HFFc6 (cell line): ENCODE measurements around the gene FHL3. TPM values are rescaled to one million over a fixed set of nuclear protein-coding genes. Genes with fewer than 3 reads are reported as not detected.

Experiments used
- DNase-seq: peaks from one replicate; pipeline ENCODE4 v3.0.0-alpha.2; 2018
- H3K27ac Mint-ChIP-seq: 2 replicates; pipeline ENCODE4 v1.8.0; 2020; ENCODE audit warnings: mild to moderate bottlenecking, mixed read lengths
- H3K27me3 Mint-ChIP-seq: 2 replicates; pipeline ENCODE4 v1.8.0; 2021; ENCODE audit warnings: mild to moderate bottlenecking, moderate library complexity, mixed read lengths; ENCODE audit not compliant: insufficient read depth
- H3K36me3 Mint-ChIP-seq: 2 replicates; pipeline ENCODE4 v1.8.0; 2021; ENCODE audit warnings: low read depth, mixed read lengths
- H3K4me1 Mint-ChIP-seq: 2 replicates; pipeline ENCODE4 v1.8.0; 2020; ENCODE audit warnings: low read depth, mixed read lengths
- H3K4me3 Mint-ChIP-seq: 2 replicates; pipeline ENCODE4 v1.8.0; 2020; ENCODE audit warnings: mild to moderate bottlenecking, moderate library complexity, mixed read lengths
- H3K9me3 Mint-ChIP-seq: 2 replicates; pipeline ENCODE4 v1.8.0; 2020; ENCODE audit warnings: mild to moderate bottlenecking, mixed read lengths
- CTCF ChIP-seq: fragments of 200-600 bp; sonication (generic); IDR thresholded peaks from 2 replicates; pipeline ENCODE4 v1.5.0; 2021; ENCODE audit warnings: antibody characterized with exemption, mild to moderate bottlenecking
- long read RNA-seq: library from polyadenylated mRNA; unstranded; transcript quantifications from one replicate; pipeline ENCODE4 v2.0.0, GENCODE V29; 2019
- total RNA-seq, 6 experiments: library from RNA; stranded (reverse); fragmentation: NEBNext Ultra II Directional; extraction: Animal tissue kit (Norgen Biotek cat#: 25700); gene quantifications; 2 replicates in 1 of 6; 3 replicates in 5 of 6; pipeline ENCODE4 v1.2.3, GENCODE V29; 2021

FHL3 gene
- total RNA-seq: 10 to 100 TPM; 29.4 to 40.9 (median 33.2) TPM
- long read RNA-seq, transcript FHL3-201 (6 exons, 1,647 nt): major isoform, 24 of 40 reads
- long read RNA-seq, transcript FHL3-205 (5 exons, 1,468 nt): minor isoform, 5 of 40 reads
- long read RNA-seq, partial matches to known transcripts: 3 of 40 reads
- long read RNA-seq, other reads (novel, unspliced or antisense): 7 of 40 reads

GRCh38 chr1:38005195-38006007 lies at the start of gene FHL3:
FHL3 (minus strand) TSS chr1:38005514; CDS start chr1:37999412, 6,102 bp downstream.
- Mint-ChIP-seq H3K36me3 (no peaks in the 10 kb centered on the region), H3K27ac (peak within 1 kb of the TSS; percentile 69), H3K9me3 (no peaks in the 10 kb centered on the region), H3K27me3 (peaks cover 3% of the 10 kb centered on the region; the same call in 1 of the 2 replicates), H3K4me1 (peaks cover 46% of the 10 kb centered on the region), H3K4me3 (peak within 1 kb of the TSS; percentile 91)
- no peak for DNase-seq
- no peak for TF ChIP-seq CTCF

- TF ChIP-seq CTCF: no peak
- Mint-ChIP-seq H3K27me3 (peaks cover 27% of the 10 kb centered on the region), H3K4me1 (peaks cover 10% of the 10 kb centered on the region), H3K4me3 (no peak overlapping the region), H3K27ac (no peak overlapping the region), H3K9me3 (no peaks in the 10 kb centered on the region), H3K36me3 (no peaks in the 10 kb centered on the region)
- no peak for DNase-seq
These were observed 48.2 kb upstream of the FHL3 start for GRCh38 chr1:38053416-38054091.

- no peak for TF ChIP-seq CTCF
- DNase-seq: no peak
- Mint-ChIP-seq H3K9me3 (no peaks in the 10 kb centered on the region), H3K27me3 (peaks cover 26% of the 10 kb centered on the region), H3K4me1 (peaks cover 10% of the 10 kb centered on the region), H3K36me3 (no peaks in the 10 kb centered on the region), H3K4me3 (no peak overlapping the region), H3K27ac (no peak overlapping the region)
These were observed 47.6 kb upstream of the FHL3 start for GRCh38 chr1:38052750-38053415.

- no peak overlapping the region for H3K27ac Mint-ChIP-seq
- H3K4me1 Mint-ChIP-seq: peaks cover 10% of the 10 kb centered on the region
- no peak overlapping the region for H3K4me3 Mint-ChIP-seq
- no peaks in the 10 kb centered on the region for H3K9me3 Mint-ChIP-seq
- peaks cover 30% of the 10 kb centered on the region for H3K27me3 Mint-ChIP-seq
- H3K36me3 Mint-ChIP-seq: no peaks in the 10 kb centered on the region
- DNase-seq: no peak
- no peak for TF ChIP-seq CTCF
These were observed 45.8 kb upstream of the FHL3 start for GRCh38 chr1:38051079-38051543.

- no peak for DNase-seq
- Mint-ChIP-seq H3K36me3 (no peaks in the 10 kb centered on the region), H3K27me3 (peaks cover 31% of the 10 kb centered on the region), H3K4me3 (no peak overlapping the region), H3K4me1 (peaks cover 6% of the 10 kb centered on the region), H3K27ac (no peak overlapping the region), H3K9me3 (no peaks in the 10 kb centered on the region)
- no peak for TF ChIP-seq CTCF
These were observed 45.2 kb upstream of the FHL3 start for GRCh38 chr1:38050397-38051078.
